HAP-1 (cell line): ENCODE results near the gene ARL16.

ENCODE experiments used
- DNase-seq, 2 experiments: peaks; one replicate each; pipeline ENCODE4 v3.0.0-alpha.2; 2016 to 2020; ENCODE audit warnings: low spot score in 2 of 2
- H3K27me3 ChIP-seq: fragments of 250-450 bp; sonication (Bioruptor Pico); 2 replicates; pipeline ENCODE4 v1.5.1; 2020; ENCODE audit warnings: low read depth, mild to moderate bottlenecking, moderate library complexity
- H3K36me3 ChIP-seq: fragments of 250-450 bp; sonication (Bioruptor Pico); replicated peaks from 2 replicates; pipeline ENCODE4 v1.5.1; 2020; ENCODE audit warnings: mild to moderate bottlenecking
- H3K4me1 ChIP-seq: fragments of 250-450 bp; sonication (Bioruptor Pico); 2 replicates; pipeline ENCODE4 v1.5.1; 2020; ENCODE audit warnings: mild to moderate bottlenecking
- H3K4me3 ChIP-seq: fragments of 250-450 bp; sonication (Bioruptor Pico); 2 replicates; pipeline ENCODE4 v1.5.1; 2020; ENCODE audit warnings: mild to moderate bottlenecking, moderate library complexity
- H3K9me3 ChIP-seq: fragments of 250-450 bp; sonication (Bioruptor Pico); 2 replicates; pipeline ENCODE4 v1.5.1; 2020; ENCODE audit warnings: mild to moderate bottlenecking, moderate library complexity
- in situ Hi-C: fragments of 300-500 bp; cut with MboI; formaldehyde crosslinking; loops from 3 replicates; pipeline ENCODE4 v1.14.3; 2020; ENCODE audit warnings: low sequenced_read_pairs, inconsistent platforms, mixed read lengths

Gene ARL16

GRCh38 chr17:81660441-81660840 is 23.2 kb downstream of the ARL16 start:
- in situ Hi-C loops: no loop called here
- Histone ChIP-seq H3K4me3 (no peak overlapping the region), H3K4me1 (peaks cover 2% of the 10 kb centered on the region), H3K9me3 (no peaks in the 10 kb centered on the region), H3K36me3 (peaks cover 8% of the 10 kb centered on the region; the same call in 1 of the 2 replicates), H3K27me3 (no peaks in the 10 kb centered on the region)
- DNase-seq: no peak

- H3K4me3 ChIP-seq: no peak overlapping the region
- H3K4me1 ChIP-seq: no peaks in the 10 kb centered on the region
- H3K9me3 ChIP-seq: no peaks in the 10 kb centered on the region
- DNase-seq: no peak
- H3K27me3 ChIP-seq: no peaks in the 10 kb centered on the region
- in situ Hi-C loops: no loop called here
- H3K36me3 ChIP-seq: no peaks in the 10 kb centered on the region
Observed at GRCh38 chr17:81659038-81659437, 24.6 kb downstream of the ARL16 start.

DNA sequence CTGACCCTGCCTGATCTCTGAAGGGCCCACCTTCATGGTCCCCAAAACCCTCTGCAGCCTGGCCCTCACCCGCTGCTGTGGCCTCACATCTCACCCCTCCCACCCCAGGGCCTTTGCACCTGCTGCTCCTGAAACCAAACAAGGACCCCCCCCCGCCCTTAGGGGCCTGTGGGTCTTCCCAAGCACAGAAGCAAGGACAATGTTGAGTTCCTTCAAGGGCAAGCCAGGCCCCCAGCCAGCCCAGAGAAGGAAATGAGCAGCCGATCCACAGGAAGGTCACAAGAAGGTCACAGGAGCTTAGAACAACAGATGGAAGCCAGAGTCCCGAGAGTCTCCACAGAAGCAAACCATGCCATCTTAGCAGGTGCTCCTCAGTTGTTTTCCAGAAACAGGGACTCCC is 26.8 kb downstream of the ARL16 start:
- Histone ChIP-seq H3K4me3 (no peak overlapping the region), H3K27me3 (no peaks in the 10 kb centered on the region), H3K36me3 (no peaks in the 10 kb centered on the region), H3K9me3 (no peaks in the 10 kb centered on the region), H3K4me1 (no peaks in the 10 kb centered on the region)
- no peak for DNase-seq
- in situ Hi-C loops: no loop called here

DNA sequence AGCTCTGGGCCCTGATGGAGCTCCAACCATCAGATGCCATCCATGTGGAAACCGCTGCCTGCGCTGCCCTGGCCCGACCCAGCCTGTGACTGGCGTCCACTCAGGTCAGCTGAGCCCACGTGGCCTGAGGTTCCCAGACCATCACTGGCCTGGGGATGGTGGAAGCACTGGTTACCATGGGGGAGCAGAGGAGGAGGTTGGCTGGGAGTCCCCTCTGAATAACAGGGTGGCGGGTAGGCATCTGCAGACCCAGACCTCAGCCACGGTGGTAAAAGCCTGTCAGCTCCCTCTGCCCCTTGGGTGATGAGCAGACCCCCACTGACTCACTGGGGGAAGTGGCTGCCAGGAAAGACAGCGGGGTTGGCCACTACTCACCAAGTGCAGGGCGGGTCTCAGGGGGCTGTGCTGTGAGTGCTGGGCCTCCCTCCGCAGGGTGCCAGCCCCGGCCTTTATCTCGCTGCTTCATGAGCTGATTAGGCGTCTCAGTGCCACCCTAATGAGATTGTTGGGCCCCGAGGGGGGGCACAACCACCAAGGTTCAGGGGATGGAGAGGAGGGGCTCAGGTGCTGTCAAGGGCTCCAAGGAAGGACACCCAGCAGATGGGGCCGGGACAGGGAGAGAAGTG is 27.4 kb downstream of the ARL16 start, which contains the start of gene PDE6G:
PDE6G (minus strand) TSS at position 425 of the 626 bp plus-strand sequence. CDS start 3,237 bp downstream, outside the sequence.
- H3K9me3 ChIP-seq: no peaks in the 10 kb centered on the region
- DNase-seq: no peak
- H3K4me3 ChIP-seq: no peak within 1 kb of the TSS
- in situ Hi-C loops: no loop called here
- H3K27me3 ChIP-seq: no peaks in the 10 kb centered on the region
- no peaks in the 10 kb centered on the region for H3K4me1 ChIP-seq
- no peaks in the 10 kb centered on the region for H3K36me3 ChIP-seq

DNA sequence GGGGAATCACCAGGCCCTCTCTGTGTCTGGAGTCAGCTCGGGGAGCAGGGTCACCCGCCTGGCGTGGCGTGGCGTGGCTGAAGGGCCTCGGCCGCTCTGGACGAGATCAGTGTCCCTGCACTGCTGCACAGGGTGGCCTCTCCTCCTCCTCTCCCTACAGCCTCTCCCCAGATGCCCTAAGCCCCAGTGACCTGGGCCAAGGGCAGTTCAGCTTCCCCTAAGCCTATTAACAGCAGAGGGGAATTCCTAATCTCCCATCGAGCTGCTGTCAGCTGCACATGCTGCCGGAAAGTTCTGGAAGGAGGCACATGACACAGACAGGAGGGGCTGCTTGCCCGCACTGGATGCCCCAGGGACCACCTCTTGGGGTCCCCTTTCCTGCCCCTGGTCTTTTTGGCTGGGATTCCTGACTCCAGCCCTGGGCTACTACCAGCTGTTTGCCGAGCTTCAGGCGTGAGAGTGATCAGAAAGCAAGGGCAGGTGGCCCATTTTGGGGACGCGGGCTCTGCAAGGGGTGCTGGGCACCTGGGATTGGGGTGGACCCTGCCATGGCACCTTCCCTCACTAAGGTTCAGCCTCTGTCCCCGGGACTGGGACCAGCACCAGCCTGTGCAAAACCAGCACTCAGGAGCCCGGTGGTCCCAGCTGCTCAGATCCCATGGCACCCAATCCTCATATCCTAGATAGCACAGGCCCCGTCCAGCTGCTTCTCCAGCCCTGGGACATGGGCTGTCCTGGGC is 28.0 kb downstream of the ARL16 start:
- no peaks in the 10 kb centered on the region for H3K4me1 ChIP-seq
- in situ Hi-C loops: no loop called here

GRCh38 chr17:81652906-81653771 is 30.5 kb downstream of the ARL16 start:
- Histone ChIP-seq H3K27me3 (no peaks in the 10 kb centered on the region), H3K4me3 (no peak overlapping the region), H3K9me3 (no peaks in the 10 kb centered on the region), H3K4me1 (no peaks in the 10 kb centered on the region), H3K36me3 (no peaks in the 10 kb centered on the region)
- in situ Hi-C loops: no loop called here
- no peak for DNase-seq

More for the DNA sequence above, 28.0 kb downstream of the ARL16 start:
- no peaks in the 10 kb centered on the region for H3K27me3 ChIP-seq
- DNase-seq: no peak
- no peaks in the 10 kb centered on the region for H3K9me3 ChIP-seq
- H3K4me3 ChIP-seq: no peak overlapping the region
- H3K36me3 ChIP-seq: no peaks in the 10 kb centered on the region

- no peak for DNase-seq
- H3K27me3 ChIP-seq: no peaks in the 10 kb centered on the region
- H3K4me3 ChIP-seq: no peak overlapping the region
- H3K4me1 ChIP-seq: no peaks in the 10 kb centered on the region
- in situ Hi-C loops: no loop called here
- no peaks in the 10 kb centered on the region for H3K36me3 ChIP-seq
- H3K9me3 ChIP-seq: no peaks in the 10 kb centered on the region
Observed at GRCh38 chr17:81651692-81652091, 31.9 kb downstream of the ARL16 start.

DNA sequence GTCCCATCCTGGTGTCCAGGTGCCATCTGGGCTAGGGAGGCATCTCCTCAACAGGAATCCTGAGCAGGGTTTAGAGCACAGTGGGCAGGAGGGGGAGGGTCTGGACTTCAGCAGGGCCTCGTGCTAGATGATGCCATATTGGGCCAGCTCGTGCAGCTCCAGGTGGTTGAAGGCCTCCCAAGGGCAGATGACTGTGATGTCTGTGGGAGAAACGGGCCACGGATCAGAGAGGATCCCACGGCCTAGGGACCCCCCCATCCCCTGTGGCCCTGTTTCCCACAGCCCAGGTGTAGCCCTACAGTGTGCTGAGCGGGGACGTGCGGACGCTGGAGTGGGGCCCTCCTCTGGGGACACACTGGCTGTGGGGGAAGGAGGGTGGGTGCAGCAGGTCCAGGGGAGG is 32.6 kb downstream of the ARL16 start:
- Histone ChIP-seq H3K27me3 (no peaks in the 10 kb centered on the region), H3K9me3 (no peaks in the 10 kb centered on the region), H3K4me1 (no peaks in the 10 kb centered on the region), H3K36me3 (no peaks in the 10 kb centered on the region), H3K4me3 (no peak overlapping the region)
- no peak for DNase-seq
- in situ Hi-C loops: no loop called here

DNA sequence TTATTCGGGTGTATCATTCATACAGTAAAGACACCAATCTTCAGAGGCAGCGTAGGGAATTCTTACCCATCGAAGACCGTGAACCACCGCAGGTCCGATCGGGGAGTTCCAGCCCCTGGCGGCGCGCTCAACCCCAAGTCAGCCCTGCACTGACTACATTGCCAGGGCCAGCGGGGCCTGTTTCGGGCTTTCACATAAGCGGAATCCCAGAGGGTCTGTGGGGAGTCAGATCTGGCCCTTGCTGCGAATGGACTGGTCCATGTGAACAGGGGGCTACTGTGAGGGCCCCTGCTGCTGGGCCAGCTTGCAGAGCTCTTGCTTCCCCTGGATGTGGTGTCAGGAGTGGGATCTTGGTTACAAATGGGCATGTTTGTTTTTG is 34.9 kb downstream of the ARL16 start:
- in situ Hi-C loops: no loop called here
- Histone ChIP-seq H3K9me3 (no peaks in the 10 kb centered on the region), H3K4me3 (no peak overlapping the region), H3K27me3 (no peaks in the 10 kb centered on the region), H3K36me3 (no peaks in the 10 kb centered on the region), H3K4me1 (no peaks in the 10 kb centered on the region)
- DNase-seq: no peak

- Histone ChIP-seq H3K36me3 (no peaks in the 10 kb centered on the region), H3K9me3 (no peaks in the 10 kb centered on the region), H3K4me3 (no peak overlapping the region), H3K4me1 (no peaks in the 10 kb centered on the region), H3K27me3 (no peaks in the 10 kb centered on the region)
- in situ Hi-C loops: no loop called here
- no peak for DNase-seq
Observed at GRCh38 chr17:81648013-81648706, 35.4 kb downstream of the ARL16 start.

DNA sequence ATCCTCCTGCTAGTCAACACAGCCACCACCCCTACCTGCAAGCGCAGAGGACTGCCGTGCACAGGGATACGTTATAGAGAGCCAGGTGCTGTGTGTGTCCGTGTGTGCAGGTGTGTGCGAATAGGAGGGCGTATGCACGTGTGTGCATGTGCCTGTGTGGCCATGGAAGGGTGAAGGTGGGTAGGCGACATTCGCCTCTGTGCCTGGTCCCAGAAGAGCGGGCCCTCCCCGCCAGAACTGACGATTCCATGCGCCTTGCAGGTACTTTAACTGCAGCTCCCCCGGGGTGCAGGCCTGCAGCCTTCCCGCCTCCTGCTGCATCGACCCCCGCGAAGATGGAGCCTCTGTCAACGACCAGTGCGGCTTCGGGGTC is 36.0 kb downstream of the ARL16 start:
- no peaks in the 10 kb centered on the region for H3K36me3 ChIP-seq
- no peak for DNase-seq
- no peaks in the 10 kb centered on the region for H3K4me1 ChIP-seq
- H3K27me3 ChIP-seq: no peaks in the 10 kb centered on the region
- H3K9me3 ChIP-seq: no peaks in the 10 kb centered on the region
- no peak overlapping the region for H3K4me3 ChIP-seq
- in situ Hi-C loops: no loop called here

DNA sequence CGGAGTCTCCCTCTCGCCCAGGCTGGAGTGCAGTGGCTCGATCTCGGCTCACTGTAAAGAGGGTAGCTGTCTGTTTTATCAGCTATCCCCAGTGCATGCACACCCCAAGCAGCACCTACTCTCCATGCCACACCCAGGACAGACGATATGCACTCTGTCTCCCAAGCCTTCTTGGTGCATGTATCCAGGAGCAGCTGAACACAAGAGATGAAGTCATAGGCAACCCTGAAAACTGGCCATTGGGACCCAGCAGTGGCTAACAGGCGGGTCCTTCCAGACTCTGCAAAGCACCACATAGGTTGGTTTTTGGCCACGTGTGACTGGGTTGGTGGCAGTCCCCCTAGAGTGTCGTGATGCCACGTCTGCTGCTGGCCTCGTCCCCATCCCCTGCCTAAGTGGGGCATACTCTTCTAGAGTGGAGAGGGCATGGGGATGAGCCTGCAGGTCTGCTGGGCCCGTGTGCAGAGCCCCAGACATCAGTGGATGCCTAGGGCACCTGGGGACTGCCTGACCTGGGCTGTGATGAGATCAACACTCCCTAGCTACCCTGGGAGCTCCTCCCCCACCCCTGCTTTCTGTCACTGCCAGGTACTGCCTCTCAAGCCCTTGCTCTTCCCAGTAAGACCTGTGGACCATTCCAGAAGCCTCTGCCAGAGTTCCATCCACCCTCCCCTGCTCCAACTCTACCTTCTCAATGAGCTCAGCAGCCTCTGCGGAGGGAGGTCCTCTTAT is 36.6 kb downstream of the ARL16 start:
- no peak for DNase-seq
- in situ Hi-C loops: no loop called here
- H3K4me3 ChIP-seq: no peak overlapping the region

More for the DNA sequence above, 36.6 kb downstream of the ARL16 start:
- Histone ChIP-seq H3K9me3 (no peaks in the 10 kb centered on the region), H3K27me3 (no peaks in the 10 kb centered on the region), H3K4me1 (no peaks in the 10 kb centered on the region), H3K36me3 (no peaks in the 10 kb centered on the region)
